HEK293T (cell line): ENCODE measurements around the gene MYBL2.

Source experiments
- ARNT ChIP-seq: fragments of 450-650 bp; IDR thresholded peaks from 2 replicates; pipeline ENCODE4 v1.6.1; 2017; ENCODE audit warnings: mild to moderate bottlenecking
- CTBP1 ChIP-seq: fragments of 450-650 bp; IDR thresholded peaks from 2 replicates; pipeline ENCODE4 v1.6.1; 2016; ENCODE audit warnings: borderline replicate concordance
- FOXA1 ChIP-seq: fragments of 450-650 bp; IDR thresholded peaks from 2 replicates; pipeline ENCODE4 v1.6.1; 2016; ENCODE audit warnings: mild to moderate bottlenecking
- FOXM1 ChIP-seq: fragments of 450-650 bp; IDR thresholded peaks from 2 replicates; pipeline ENCODE4 v1.6.1; 2017; ENCODE audit warnings: mild to moderate bottlenecking, borderline replicate concordance
- HDGF ChIP-seq: fragments of 450-650 bp; IDR thresholded peaks from 2 replicates; pipeline ENCODE4 v1.6.1; 2017; ENCODE audit warnings: antibody characterized with exemption, borderline replicate concordance
- L3MBTL2 ChIP-seq: fragments of 450-650 bp; conservative IDR thresholded peaks from 2 replicates; pipeline ENCODE4 v1.6.1; 2016; ENCODE audit warnings: mild to moderate bottlenecking
- SP1 ChIP-seq: fragments of 450-650 bp; IDR thresholded peaks from 2 replicates; pipeline ENCODE4 v1.6.1; 2017
- SUZ12 ChIP-seq: fragments of 450-650 bp; IDR thresholded peaks from 2 replicates; pipeline ENCODE4 v1.6.1; 2016; ENCODE audit warnings: mild to moderate bottlenecking
- TARDBP ChIP-seq: fragments of 450-650 bp; IDR thresholded peaks from 2 replicates; pipeline ENCODE4 v1.6.1; 2016
- TF ChIP-seq, protein P1 (sequence below): fragments of 450-650 bp; IDR thresholded peaks from 2 replicates; pipeline ENCODE4 v1.6.1; 2016

DNA sequence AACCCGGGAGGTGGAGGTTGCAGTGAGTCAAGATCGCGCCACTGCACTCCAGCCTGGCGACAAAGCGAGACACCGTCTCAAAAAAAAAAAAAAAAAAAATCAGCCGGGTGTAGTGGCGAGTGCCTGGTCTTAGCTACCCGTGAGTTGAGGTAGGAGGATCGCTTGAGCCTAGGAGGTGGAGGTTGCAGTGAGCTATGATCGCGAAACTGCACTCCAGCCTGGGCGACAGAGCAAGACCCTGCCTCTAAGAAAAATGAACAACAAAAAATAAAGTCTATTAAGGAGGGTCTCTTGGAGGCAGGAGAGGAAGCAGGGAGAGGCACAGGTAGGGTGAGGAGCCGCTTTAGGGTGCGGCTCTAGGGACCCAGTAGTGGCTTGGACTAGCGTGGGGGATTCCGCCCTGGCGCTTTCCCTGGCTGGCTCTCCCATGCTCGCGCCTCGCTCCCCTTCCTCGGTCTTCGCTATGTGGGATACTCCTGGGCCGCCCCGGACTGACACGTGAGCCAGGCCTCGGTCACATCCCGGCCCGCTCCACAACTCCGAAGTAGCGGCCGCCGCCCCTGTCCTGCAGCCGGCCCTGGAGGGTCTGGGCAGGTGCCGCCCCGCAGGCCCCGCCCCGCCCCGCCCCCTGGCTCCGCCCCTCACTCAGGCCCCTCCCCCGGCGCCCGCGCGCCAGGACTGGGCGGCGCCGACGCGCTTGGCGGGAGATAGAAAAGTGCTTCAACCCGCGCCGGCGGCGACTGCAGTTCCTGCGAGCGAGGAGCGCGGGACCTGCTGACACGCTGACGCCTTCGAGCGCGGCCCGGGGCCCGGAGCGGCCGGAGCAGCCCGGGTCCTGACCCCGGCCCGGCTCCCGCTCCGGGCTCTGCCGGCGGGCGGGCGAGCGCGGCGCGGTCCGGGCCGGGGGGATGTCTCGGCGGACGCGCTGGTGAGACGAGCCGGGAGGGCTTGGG lies at the start of gene MYBL2:
- no peak for TF ChIP-seq SUZ12
- no peak for TF ChIP-seq TARDBP
- TF ChIP-seq, protein P1, sequence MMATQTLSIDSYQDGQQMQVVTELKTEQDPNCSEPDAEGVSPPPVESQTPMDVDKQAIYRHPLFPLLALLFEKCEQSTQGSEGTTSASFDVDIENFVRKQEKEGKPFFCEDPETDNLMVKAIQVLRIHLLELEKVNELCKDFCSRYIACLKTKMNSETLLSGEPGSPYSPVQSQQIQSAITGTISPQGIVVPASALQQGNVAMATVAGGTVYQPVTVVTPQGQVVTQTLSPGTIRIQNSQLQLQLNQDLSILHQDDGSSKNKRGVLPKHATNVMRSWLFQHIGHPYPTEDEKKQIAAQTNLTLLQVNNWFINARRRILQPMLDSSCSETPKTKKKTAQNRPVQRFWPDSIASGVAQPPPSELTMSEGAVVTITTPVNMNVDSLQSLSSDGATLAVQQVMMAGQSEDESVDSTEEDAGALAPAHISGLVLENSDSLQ: no peak
- TF ChIP-seq SP1: no peak
- no peak for TF ChIP-seq HDGF
- TF ChIP-seq L3MBTL2: no peak
- no peak for TF ChIP-seq FOXA1
- TF ChIP-seq CTBP1: no peak
- no peak for TF ChIP-seq FOXM1
- no peak for TF ChIP-seq ARNT
